NCI-H345 (cell line): ENCODE results near the gene TNNT3.

Experiments
- DNase-seq: peaks from one replicate; lab custom pipeline; 2025; lab: John Stamatoyannopoulos, UW

Gene TNNT3

DNA sequence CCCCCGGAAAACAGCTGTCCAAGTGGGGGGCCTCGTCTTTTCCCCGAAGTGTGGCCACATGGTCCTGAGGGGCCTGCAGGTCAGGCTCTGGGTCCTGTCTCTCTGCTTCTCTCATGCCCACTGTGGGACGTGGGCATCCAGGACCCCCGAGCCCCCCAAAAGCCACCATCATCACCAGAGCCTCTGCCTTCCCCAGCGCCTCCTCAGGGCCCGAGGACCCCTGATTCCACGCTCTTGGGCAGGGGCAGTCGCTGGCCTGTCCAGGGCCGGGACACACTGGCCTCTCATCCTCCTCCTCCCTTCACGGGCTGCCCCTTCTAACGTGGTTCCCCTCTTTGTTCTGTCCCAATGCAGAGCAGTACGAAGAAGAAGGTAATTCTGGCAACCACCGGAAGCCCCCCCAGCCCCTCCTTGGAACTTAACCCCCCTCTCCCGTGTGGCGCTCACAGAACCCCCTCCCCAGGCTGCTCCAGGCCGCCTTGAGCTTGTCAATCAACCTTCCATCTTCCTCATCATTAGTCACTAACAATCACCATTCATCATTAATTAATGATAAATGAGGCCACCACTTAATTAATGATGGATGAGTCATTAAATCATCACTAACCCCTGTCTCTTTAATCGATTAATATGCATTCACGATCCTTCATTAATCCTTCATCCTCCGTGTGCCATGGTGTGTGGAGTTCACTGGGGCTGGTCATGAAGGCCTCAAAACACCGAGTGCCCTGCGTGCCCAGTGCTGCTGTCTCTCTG, 3.9 kb downstream of the TNNT3 start:
- no peak for DNase-seq

DNA sequence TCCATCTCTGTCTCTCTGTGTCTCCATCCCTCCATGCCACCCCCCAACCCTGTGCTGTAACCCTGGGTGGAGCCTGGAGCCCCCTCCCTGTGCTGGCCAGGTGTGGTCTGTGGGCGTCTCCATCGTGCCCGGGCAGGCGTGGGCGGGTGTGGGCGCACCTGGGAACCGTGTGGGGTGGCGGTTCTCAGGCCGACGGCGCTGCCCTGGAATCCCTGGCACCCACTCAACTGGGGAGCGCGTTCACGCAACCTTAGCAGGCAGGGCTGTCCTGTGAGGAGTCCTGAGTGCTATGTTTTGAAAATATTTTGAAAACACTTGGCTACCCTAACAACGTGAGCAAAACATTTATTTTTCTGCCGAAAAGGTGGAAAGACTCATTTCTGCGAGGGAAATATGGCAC, 4.7 kb downstream of the TNNT3 start:
- no peak for DNase-seq

DNA sequence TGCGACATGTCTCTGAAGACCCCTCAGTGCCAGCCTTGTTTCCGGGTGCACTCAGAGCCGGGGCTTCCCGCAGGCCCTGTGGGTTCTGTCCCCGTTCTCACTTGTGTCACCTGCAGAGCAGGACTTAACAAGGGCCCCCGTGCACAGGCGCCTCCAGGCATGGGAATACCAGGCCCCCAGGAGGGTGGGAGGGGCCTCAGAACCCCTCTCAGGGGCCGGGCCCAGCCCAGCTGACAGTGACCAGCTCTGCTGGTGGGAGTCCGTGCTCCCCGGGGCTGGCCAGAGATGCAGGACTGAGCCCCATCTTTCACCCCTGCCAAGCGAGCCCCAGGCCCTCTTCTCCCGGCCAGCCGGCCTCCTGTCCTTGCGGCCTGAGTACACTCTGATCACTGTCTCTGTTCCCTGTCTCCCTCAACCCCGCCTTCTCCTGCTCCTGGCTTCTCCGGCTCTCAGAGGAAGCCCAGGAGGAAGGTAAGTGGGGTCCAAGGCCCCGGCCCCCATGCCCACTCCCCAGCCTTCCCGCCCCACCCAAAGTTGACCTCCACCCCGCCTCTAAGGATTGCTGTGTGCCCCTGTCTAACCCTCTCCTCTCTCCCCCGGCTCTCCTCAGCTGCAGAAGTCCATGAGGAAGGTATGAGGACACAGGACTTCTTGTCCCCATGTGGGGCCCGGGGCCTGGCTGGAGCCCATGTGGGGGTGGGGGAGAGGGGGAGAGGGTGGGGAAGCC, 5.3 kb downstream of the TNNT3 start:
- DNase-seq: no peak

DNA sequence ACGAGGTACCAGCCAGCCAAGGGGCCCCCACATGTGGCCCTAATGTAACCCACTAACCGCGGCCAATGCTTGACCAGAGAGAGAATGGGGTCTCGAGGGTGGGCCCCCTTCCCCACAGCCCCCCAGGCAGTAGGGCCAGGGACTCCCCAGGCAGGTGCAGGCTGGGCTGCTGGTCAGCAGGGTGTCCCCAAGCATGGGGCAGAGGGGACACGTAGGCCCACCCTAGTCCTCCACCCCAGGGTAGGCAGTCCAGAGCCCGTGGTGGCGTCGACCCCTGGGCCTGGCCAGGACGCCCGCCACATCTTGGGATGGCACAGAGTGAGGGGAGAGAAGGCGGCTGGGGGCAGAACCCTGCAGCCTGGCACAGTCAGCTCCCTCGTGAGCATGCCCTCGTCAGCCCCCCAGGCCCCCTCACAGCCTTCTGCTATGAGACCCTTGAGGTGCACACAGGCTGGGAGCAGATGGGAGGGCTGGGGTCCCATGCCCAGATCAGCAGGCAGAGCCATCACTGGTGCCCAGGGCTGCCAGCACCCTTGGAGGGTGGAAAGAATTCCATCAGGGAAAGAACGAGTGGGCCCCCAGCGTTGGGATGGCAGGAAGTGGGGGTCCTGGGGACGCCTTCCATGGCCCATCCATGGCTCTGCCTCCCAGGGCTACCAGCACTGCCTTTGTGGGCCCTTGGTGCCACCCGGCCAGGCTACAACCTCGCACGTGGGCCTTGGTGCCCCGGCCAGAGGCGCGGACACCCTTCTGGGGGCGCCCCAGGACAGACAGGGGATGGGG, 6.1 kb downstream of the TNNT3 start:
- no peak for DNase-seq

DNA sequence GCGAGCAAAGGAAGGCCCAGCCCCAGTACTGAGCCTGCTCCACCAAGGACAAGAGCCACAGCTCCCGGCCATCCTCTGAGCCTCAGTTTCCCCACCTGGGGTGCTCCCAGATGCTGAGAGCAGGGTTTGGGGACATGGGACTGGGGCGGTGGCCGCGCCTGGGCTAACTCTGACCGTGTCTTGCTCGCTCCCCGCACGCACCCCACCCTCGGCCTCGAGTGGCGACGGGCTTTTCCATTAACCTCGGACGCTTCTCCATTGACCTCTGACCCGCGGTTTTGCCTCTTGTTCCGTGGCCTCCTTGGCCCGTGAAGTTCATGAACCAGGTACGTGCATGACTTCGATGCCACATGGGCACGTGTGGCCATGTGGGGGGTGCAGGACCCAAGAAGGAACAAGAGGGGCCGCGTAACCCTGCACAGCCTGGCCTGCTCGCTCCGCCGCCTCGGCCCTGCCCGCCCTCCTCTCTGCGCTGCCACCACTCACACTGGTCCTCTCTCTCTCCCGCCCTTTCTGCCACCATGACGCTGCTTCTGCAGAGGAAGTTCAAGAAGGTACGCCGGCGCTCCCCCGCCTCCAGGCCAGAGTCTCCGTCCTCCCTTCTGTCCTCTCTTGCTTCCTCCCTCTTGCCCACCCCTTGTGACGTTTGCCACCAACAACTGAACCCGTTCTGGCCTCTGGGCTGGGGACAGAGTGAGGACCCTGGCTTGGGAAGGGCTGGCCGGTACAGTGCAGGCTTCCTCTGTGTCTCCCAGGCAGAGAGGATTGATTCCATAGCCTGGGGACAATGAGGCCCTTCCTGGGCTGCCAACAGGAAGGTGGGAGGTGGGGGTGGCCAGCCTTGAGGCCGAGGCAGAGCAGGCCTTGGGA, 6.9 kb downstream of the TNNT3 start:
- no peak for DNase-seq

DNA sequence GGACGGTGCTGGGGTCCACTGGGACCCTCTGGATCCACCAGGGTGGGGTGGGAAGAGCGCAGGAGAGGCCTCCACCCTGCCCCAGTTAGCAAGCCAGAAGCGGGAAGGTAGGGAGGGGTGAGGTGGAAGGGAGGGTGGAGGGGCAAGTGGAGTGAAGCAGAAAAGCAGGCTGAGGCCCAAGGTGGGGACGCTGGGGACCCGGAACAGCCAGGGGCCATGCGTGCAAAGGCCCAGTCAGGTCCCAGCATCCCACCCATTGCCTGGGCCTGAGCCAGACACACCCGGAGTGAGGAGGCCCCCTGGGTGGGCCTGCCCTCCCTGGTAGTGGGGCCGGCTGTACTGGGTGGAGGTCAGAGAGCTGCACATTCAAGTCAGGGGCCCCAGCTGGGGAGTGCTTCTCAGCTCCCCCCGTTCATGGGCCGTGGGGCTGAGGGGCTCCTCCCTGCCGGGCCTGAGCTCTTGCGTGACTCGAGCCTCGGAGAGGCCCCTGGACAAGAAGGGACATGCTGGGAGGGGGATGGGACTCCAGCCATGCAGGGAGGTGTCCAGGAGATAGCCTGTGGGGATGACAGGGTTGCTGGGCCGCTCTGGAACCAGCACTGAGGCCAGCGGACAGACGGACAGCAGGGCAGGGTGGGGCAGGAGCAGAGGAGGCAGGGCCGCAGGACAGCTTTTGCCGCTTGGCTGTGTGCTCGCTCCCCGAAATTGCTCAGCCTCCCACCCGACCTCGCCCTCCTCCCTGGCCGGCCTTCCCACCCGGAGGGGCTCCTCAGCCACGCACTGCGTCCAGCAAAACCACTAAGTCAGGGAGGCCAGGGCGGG, 7.7 kb downstream of the TNNT3 start:
- no peak for DNase-seq

DNA sequence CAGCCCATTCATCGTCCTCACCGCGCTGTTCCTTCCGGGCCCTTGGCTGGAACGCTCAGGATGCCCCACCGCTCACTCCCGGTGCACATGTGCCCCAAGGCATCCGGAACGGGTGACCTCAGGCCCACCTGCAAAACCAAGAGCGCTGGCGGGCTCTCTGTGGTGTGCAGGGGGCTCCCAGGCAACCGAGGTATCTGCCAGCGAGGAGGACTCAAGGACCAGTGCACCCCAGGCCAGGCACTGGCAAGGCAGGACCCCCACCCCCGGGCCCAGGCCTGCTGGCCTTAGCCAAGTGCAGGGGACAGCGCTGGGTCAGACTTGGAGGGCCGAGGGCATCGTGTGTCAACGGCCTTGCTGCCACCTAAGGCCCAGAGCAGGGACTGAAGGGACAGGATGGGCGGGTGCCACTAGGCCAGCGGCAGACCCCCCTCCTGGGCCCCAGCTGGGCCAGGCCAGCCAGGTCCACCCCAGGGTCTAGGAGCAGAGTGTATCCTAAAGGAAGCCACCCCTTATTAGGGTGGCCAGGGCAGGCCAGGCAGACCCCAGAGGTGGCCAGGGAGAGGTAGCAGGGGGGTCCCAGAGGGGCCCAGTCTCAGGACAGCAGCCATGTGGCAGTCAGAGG, 8.5 kb downstream of the TNNT3 start:
- no peak for DNase-seq

DNA sequence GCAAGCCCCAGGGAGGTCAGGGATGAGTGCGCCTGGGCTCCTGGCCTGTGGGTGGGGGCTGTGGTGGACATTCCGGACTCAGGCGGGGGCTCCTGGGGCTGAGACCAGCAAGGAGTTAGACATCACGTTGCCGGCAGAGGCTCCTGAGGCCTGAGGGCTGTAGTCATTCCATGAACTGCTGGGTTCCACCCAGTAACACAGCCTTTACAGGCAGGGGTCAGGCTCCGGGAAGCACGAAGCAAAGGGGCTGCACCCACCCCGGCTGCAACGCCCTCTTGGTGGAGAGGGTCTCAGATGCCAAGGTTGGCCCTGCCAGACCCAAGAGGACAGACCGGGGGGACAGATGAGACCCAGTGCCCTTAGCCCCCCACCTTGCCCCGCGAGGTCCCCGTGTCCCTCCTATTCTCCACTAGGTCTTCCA, 9.0 kb downstream of the TNNT3 start:
- DNase-seq: no peak

DNA sequence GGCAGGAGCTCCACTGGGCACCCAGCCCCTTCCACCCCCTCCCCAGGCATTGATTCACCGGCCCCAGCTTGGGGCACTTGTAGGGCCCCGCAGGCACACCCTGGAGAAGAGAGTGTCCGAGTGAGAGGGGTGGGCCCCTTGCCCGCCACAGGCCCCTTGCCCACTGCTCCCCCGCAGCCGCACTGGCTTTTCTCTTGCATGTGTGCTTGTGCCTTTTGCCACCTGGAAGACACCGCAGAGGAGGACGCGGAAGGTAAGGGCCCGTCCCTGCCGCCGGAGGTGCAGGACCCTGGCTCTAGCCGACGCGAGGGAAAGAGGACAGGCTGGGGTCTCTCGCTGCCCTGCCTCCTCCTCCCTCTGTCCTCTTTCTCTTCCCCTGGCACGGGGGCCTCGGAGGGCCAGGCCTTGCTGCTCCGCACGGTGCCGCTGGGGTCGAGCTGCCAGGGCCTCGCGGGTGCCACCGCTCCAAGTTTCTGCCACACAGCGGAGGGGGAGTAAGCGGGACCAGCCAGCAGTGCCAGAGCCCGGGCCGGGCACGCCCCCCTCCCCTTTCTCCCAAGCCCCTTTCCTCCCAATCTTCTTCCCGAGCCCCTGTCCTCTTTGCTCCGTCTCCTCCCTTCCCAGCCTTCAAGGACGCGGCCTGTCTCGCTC, 9.5 kb downstream of the TNNT3 start:
- no peak for DNase-seq

DNA sequence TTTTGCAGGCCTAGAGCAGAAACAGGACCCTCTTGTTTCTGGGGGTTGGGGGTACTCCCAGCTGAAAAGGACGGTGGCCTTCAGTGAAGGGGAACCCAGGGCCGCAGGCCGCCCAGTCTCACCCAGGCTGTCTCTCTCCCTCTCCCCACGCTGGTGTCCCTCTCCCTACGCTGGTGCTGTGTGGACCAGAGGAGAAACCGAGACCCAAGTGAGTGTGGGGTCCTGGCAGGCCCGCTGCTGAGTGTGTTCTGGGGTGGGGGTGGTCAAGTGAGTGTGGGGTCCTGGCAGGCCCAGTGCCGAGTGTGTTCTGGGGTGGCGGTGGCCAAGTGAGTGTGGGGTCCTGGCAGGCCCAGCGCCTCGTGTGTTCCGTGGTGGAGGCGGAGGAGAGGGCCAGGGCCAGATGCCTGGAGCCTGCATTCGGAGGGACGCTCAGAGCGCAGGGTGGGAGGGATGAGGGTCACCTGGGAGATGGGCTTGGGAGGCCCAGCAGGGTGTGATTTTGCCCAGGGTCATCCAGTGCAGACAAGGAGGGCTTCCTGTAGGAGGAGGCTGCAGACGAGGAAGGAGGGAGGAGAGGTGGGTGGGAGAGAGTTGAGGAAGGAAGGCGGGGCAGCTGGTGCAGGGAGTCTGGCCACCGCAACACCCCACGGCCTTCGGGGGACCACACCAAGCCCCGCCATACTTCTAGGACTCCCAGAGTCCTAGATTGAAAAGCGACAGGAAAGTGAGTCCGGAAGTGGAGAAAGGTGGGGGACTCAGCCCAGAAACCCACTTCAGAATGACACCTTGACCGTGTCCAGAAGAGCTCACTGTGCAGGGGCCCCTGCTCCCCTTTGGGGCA, 10.3 kb downstream of the TNNT3 start:
- no peak for DNase-seq

DNA sequence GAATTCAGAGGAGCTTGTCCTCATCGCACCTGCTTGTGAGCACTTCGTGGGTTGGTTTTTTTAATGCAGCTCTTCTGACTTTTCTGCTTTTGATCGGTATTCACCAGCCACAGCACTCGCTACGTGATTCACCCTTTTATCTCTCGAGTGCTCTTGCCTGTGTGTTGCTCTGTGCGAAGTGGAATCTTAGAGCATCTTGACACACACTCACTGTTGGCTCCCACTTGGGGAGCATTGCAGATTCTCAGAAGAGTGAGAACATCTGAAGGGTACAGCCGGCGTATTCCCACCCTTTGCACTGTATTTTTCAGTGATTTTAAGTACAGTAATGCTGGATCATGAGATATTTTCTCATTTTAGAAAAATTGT, 10.9 kb downstream of the TNNT3 start:
- no peak for DNase-seq

DNA sequence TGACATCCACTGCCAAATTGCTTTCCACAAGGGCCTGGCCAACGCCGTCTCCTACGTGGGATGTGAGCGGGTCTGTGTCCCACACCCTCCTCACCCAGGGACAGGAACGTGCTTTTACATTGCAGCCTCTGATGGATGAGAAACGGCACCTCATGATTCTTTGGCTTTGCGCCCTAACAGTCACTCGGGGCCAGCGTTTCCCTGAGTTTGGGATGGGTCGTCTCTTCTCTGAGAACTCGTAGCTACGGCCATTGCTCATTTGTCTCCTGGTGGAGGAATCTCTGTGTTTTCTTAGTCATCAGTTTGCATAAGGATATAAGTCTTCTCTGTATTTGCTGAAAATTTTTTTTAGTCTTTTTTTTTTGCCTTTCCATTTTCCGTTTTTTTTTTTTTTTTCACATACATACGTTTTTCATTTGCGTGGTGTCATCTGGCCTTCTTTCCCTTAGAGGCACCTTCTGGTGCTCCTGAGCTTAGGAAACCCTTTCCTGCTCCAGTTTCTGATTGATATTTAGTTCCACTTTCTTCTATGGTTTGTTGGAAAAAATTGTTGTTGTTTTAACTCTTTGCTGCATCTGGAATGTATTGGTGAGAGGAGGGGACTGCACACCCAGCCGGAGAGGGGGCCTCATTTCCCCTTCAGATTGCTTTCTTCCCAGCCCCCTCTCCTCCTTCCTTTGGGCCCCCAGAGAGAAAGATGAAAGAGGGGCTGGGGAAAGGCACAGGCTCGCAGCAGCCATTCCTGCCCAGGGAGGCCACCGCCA, 12.0 kb downstream of the TNNT3 start:
- DNase-seq: no peak

DNA sequence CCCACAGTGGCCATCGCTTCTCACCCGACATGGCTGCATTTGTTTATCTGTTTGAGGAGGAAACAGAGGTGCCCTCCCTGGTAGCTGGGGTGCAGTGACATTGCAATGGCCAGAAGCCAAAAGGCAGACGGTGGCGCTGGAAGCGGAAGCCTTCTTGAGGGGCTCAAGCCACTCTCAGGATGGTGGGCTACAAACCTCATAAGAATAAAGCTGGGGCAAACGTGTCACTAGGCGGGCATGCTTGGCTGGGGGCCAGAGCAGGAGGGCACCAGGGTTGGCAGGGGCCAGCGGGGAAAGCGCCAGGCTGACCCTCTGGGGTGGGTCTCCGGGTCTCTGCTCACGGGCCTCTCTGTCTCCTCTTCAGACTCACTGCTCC, 12.6 kb downstream of the TNNT3 start:
- no peak for DNase-seq

DNA sequence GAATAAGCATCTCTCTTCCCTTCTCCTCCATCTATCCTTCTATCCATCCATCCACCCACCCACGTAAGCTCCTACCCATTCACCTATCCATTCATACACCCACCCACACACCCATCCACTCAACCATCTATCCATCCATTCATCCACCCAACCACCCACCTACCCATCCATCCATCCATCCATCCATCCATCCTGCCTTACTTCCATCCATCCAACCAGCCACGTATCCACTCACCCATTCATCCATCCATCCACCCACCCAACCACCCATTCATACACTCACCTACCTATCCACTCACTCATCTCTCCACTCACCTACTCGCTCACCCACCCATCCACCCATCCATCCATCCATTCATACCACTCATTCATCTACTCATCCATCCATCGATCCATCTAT, 13.2 kb downstream of the TNNT3 start:
- DNase-seq: no peak

DNA sequence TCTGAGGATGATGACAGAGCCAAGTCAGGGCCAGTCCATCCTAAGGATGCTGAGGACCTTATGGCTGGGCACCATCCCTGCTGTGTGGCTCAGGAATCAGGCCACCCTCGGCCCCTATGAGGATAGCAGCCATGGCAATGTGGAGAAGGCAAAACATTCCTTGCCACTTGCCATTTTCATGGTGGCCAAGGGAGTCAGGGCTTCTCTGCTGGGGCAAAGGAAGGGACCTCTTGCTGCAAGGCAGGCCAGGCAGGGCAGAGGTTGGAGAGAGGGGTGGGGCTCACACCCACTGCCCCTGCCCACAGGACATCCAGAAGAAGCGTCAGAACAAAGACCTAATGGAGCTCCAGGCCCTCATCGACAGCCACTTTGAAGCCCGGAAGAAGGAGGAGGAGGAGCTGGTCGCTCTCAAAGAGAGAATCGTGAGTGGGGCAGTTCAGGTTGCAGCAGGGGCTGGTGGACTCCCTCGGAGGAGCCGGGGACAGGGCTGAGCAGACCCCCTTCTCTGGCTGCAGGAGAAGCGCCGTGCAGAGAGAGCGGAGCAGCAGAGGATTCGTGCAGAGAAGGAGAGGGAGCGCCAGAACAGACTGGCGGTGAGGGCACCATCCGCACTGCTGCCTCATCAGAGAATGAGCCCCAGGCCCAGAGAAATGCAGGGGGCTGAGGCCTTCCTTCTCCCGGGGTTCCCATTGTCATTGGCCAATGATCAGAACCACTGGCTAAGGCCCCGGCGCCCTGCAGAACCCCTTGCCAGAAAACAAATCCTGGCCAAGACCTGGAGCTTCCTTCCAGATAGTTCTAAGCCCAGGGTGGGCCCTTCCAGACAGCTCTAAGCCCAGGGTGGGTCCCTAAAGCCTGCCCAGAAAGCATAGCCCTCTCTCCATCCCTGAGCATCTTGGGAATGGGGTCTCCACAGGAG, 14.2 kb downstream of the TNNT3 start:
- no peak for DNase-seq

DNA sequence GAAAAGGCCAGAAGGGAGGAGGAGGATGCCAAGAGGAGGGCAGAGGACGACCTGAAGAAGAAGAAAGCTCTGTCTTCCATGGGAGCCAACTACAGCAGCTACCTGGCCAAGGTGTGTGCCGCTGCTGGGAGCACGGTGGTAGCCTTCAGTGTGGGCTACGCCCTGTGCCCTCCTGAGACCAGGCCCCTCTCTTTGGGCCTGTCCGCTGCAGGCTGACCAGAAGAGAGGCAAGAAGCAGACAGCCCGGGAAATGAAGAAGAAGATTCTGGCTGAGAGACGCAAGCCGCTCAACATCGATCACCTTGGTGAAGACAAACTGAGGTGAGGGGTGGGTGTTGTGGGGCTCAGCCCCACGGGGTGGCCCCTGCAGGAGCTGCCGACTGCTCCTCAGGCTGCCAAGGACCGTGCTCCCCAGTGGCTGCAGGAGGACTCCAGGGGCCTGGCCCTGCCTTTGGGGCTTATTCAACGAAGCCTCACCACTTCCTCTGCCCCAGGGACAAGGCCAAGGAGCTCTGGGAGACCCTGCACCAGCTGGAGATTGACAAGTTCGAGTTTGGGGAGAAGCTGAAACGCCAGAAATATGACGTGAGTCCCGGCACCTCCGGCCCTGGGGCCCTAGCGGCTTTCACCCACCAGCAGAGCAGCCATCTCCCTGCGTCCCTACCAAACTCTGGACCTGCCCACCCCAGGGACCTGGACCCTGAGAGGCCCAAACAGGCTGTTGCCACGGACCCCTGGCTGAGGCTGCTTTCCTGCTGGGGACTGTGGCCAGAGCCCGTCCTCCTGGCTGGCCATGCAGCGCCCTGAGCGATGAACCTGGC, 15.0 kb downstream of the TNNT3 start:
- DNase-seq: no peak
